GM19043 (cell line): ENCODE measurements around the gene ADPGK.

ENCODE experiments used
- ATAC-seq: cut with Tn5 transposase; IDR thresholded peaks from one replicate; pipeline ENCODE4 v1.9.1; 2021; ENCODE audit warnings: low read depth; ENCODE audit not compliant: unreplicated experiment

ADPGK gene

GRCh38 chr15:72790302-72790910 is 6.8 kb upstream of the ADPGK start:
- ATAC-seq, result no peak

GRCh38 chr15:72787526-72787925 is 4.0 kb upstream of the ADPGK start:
- ATAC-seq, result no peak

- no peak for ATAC-seq
Observed at GRCh38 chr15:72786676-72787345, 3.3 kb upstream of the ADPGK start.

- ATAC-seq, result no peak
Observed at GRCh38 chr15:72786242-72786641, 2.7 kb upstream of the ADPGK start.

GRCh38 chr15:72785841-72786240 is 2.3 kb upstream of the ADPGK start:
- no peak for ATAC-seq

- ATAC-seq, result no peak
Observed at GRCh38 chr15:72785432-72785831, 1.9 kb upstream of the ADPGK start.

- peak; percentile 19 for ATAC-seq
Observed at GRCh38 chr15:72784456-72784876, 908 bp upstream of the ADPGK start.

GRCh38 chr15:72783004-72783639 is 436 bp downstream of the ADPGK start:
- ATAC-seq, result peak; percentile 18

GRCh38 chr15:72782274-72783003 is 1.1 kb downstream of the ADPGK start:
- no peak for ATAC-seq

GRCh38 chr15:72781631-72782030 is 1.9 kb downstream of the ADPGK start:
- ATAC-seq, result no peak

- no peak for ATAC-seq
Observed at GRCh38 chr15:72778796-72779195, 4.8 kb downstream of the ADPGK start.

- ATAC-seq, result no peak
Observed at GRCh38 chr15:72774696-72775383, 8.7 kb downstream of the ADPGK start.

- no peak for ATAC-seq
Observed at GRCh38 chr15:72771329-72771725, 12.2 kb downstream of the ADPGK start.

- ATAC-seq, result no peak
Observed at GRCh38 chr15:72770673-72771328, 12.8 kb downstream of the ADPGK start.

GRCh38 chr15:72766780-72767179 is 16.8 kb downstream of the ADPGK start:
- ATAC-seq, result no peak

- no peak for ATAC-seq
Observed at GRCh38 chr15:72766025-72766424, 17.5 kb downstream of the ADPGK start.

- ATAC-seq, result no peak
Observed at GRCh38 chr15:72764656-72765055, 18.9 kb downstream of the ADPGK start.

- no peak for ATAC-seq
Observed at GRCh38 chr15:72760590-72761260, 22.8 kb downstream of the ADPGK start.

- ATAC-seq, result no peak
Observed at GRCh38 chr15:72758182-72758581, 25.4 kb downstream of the ADPGK start.

- ATAC-seq, result no peak
Observed at GRCh38 chr15:72754096-72754495, 29.5 kb downstream of the ADPGK start.
